Measurements from ENCODE around the gene FUT2. TPM values are rescaled to one million over a fixed set of nuclear protein-coding genes. Genes with fewer than 3 reads are reported as not detected.

FUT2 gene
- total and polyA plus RNA-seq, 12 donors = 0.03 to 0.24 TPM; not detected in 10

GRCh38 chr19:48674216-48674809, 21.5 kb upstream of the FUT2 start:
- Histone ChIP-seq H3K27me3 (no peaks in the 10 kb centered on the region), H3K4me1 (replicated peaks in 1 of 2) (peaks cover 0 to 9% of the 10 kb centered on the region in 2 donors), H3K9me3 (replicated peaks in 1 of 3) (no peaks in the 10 kb centered on the region), H3K27ac (no peak overlapping the region), H3K36me3 (replicated peaks in 1 of 2) (no peaks in the 10 kb centered on the region), H3K4me3 (no peak overlapping the region)
- intact Hi-C loops (cut with DNase I) = loop anchor here (10.0 kb wide), 3 partner anchors 60 to 170 kb away; no protein-coding TSS in a partner anchor
- WGBS, 4 donors = 85 to 94% (median 91%) methylated on average over 9 to 19 of the region's 19 CpGs
- no peak for DNase-seq
- TF ChIP-seq CTCF (IDR thresholded peaks at IDR 0.05) (no peak), POLR2A (IDR thresholded peaks at IDR 0.05) (no peak)

- TF ChIP-seq POLR2A (IDR thresholded peaks at IDR 0.05) = no peak
- peak; percentile 72 to 89 (median 88) for TF ChIP-seq CTCF (IDR thresholded peaks at IDR 0.05)
- Histone ChIP-seq H3K27ac (peak overlapping the region in 2 of 5 donors; percentile 59 to 62), H3K36me3 (replicated peaks in 1 of 2) (no peaks in the 10 kb centered on the region), H3K4me3 (no peak overlapping the region), H3K4me1 (replicated peaks in 1 of 2) (peaks cover 0 to 9% of the 10 kb centered on the region in 2 donors), H3K27me3 (no peaks in the 10 kb centered on the region), H3K9me3 (replicated peaks in 1 of 3) (no peaks in the 10 kb centered on the region)
- 31 to 65% (median 49%) methylated on average over 8 to 28 of the region's 28 CpGs for WGBS, 4 donors
- peak; percentile 86 to 95 (median 91) for DNase-seq
- intact Hi-C loops (cut with DNase I) = loop anchor here (10.0 kb wide), 3 partner anchors 60 to 170 kb away; no protein-coding TSS in a partner anchor
Measured at GRCh38 chr19:48674921-48675824, 20.6 kb upstream of the FUT2 start.

DNA sequence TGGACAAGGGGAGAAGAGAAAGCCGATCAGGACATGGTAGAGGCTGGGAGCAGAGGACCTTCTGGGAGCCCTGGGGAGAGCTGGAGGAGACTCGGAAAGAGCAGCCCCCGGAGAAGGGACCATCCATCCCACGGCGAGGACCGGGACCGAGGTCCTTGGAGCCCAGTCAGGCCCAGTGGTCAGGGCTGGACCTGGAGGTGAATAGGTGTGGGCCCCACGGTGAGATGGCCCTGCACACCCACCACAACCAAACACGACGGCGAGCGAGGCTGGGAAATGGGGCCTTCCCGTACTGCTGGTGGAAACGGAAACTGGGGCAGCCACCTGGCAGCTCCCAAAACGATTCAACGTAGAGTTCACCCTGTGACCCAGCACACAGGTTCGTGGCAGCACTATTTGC, 19.3 kb upstream of the FUT2 start:
- Histone ChIP-seq H3K27ac (no peak overlapping the region), H3K4me3 (no peak overlapping the region), H3K9me3 (replicated peaks in 1 of 3) (no peaks in the 10 kb centered on the region), H3K4me1 (replicated peaks in 1 of 2) (peaks cover 0 to 9% of the 10 kb centered on the region in 2 donors), H3K36me3 (replicated peaks in 1 of 2) (no peaks in the 10 kb centered on the region), H3K27me3 (no peaks in the 10 kb centered on the region)
- no peak for TF ChIP-seq CTCF (IDR thresholded peaks at IDR 0.05)
- TF ChIP-seq POLR2A (IDR thresholded peaks at IDR 0.05) = no peak
- no peak for DNase-seq
- intact Hi-C loops (cut with DNase I) = loop anchor here (10.0 kb wide), 3 partner anchors 58 to 168 kb away; no protein-coding TSS in a partner anchor
- WGBS, 4 donors = 95 to 96% (median 95%) methylated on average over 14 to 17 of the region's 17 CpGs

DNA sequence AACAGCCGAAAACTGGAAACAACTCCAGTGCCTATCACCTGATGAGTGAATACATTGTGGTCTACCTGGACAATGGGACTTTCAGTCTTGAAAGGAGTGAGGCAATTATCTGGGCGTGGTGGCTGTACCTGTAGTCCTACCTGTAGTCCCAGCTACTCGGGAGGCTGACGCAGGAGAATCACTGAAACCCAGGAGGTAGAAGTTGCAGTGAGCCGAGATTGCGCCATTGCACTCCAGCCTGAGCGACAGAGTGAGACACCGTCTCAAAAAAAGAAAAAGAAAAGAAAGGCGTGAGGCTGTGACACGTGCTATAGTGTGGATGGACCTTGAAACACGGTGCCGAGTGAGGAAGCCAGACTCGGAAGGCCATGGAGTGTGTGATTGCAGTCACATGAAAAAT, 18.9 kb upstream of the FUT2 start:
- Histone ChIP-seq H3K36me3 (replicated peaks in 1 of 2) (no peaks in the 10 kb centered on the region), H3K27me3 (no peaks in the 10 kb centered on the region), H3K9me3 (replicated peaks in 1 of 3) (no peaks in the 10 kb centered on the region), H3K4me3 (no peak overlapping the region), H3K27ac (no peak overlapping the region), H3K4me1 (replicated peaks in 1 of 2) (peaks cover 0 to 9% of the 10 kb centered on the region in 2 donors)
- no peak for DNase-seq
- intact Hi-C loops (cut with DNase I) = loop anchor here (10.0 kb wide), 3 partner anchors 58 to 168 kb away; no protein-coding TSS in a partner anchor
- 83 to 90% (median 88%) methylated on average over 12 to 13 of the region's 13 CpGs for WGBS, 4 donors
- no peak for TF ChIP-seq POLR2A (IDR thresholded peaks at IDR 0.05)
